ENCODE measurements around the gene PHF12. TPM values are rescaled to one million over a fixed set of nuclear protein-coding genes. Genes with fewer than 3 reads are reported as not detected.

The PHF12 gene
- total and polyA plus RNA-seq, 7 donors = 6.9 to 54.3 (median 39.1) TPM

DNA sequence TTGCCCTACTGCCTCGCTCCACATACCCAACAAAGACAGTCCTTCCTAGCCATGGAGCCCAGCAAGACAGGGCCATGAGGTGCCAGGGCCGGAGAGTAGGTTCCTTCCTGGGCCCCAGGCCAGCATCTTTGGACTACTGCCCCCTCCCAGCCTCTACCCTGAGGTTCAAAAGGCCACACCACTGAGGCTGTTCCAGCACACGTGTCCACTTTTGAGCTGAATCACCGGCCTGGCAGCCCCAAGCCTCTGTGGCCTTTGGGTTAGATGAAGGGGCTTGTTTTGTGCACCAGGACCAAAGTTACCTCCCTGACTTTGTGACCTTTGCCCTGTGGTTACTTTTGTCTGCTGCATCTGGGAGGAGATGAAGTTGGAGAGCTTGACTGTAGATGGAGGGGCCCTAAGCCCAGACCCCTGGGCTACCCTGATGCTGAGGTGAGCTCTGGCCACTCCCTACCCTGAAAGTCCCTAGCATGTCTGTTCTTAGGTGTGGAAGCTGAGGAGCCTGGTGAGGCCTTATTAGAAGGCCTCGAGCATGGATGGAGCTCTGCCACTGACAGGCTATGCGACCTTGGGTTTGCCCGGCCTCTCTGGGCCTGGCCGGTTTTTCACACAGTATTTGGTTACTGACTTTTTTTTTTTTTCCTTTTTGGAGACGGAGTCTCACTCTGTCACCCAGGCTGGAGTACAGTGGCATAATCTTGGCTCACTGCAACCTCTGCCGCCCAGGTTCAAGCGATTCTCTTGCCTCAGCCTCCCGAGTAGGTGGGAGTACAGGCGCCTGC is 42.5 kb upstream of the PHF12 start:
- Histone ChIP-seq H3K9me3 (no peaks in the 10 kb centered on the region), H3K36me3 (no peaks in the 10 kb centered on the region), H3K4me1 (no peaks in the 10 kb centered on the region), H3K27ac (no peak overlapping the region), H3K27me3 (no peaks in the 10 kb centered on the region), H3K4me3 (no peak overlapping the region)
- 88 to 89% methylated on average over 13 of the region's 13 CpGs for WGBS, 2 donors
- no peak for DNase-seq
- intact Hi-C loops (cut with DNase I) = no loop called here
- TF ChIP-seq EP300 (IDR thresholded peaks at IDR 0.05) (no peak), POLR2A (IDR thresholded peaks at IDR 0.05) (no peak), POLR2AphosphoS5 (IDR thresholded peaks at IDR 0.05) (no peak)
- TF ChIP-seq, protein P1, sequence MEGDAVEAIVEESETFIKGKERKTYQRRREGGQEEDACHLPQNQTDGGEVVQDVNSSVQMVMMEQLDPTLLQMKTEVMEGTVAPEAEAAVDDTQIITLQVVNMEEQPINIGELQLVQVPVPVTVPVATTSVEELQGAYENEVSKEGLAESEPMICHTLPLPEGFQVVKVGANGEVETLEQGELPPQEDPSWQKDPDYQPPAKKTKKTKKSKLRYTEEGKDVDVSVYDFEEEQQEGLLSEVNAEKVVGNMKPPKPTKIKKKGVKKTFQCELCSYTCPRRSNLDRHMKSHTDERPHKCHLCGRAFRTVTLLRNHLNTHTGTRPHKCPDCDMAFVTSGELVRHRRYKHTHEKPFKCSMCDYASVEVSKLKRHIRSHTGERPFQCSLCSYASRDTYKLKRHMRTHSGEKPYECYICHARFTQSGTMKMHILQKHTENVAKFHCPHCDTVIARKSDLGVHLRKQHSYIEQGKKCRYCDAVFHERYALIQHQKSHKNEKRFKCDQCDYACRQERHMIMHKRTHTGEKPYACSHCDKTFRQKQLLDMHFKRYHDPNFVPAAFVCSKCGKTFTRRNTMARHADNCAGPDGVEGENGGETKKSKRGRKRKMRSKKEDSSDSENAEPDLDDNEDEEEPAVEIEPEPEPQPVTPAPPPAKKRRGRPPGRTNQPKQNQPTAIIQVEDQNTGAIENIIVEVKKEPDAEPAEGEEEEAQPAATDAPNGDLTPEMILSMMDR (IDR thresholded peaks at IDR 0.05) = no peak

DNA sequence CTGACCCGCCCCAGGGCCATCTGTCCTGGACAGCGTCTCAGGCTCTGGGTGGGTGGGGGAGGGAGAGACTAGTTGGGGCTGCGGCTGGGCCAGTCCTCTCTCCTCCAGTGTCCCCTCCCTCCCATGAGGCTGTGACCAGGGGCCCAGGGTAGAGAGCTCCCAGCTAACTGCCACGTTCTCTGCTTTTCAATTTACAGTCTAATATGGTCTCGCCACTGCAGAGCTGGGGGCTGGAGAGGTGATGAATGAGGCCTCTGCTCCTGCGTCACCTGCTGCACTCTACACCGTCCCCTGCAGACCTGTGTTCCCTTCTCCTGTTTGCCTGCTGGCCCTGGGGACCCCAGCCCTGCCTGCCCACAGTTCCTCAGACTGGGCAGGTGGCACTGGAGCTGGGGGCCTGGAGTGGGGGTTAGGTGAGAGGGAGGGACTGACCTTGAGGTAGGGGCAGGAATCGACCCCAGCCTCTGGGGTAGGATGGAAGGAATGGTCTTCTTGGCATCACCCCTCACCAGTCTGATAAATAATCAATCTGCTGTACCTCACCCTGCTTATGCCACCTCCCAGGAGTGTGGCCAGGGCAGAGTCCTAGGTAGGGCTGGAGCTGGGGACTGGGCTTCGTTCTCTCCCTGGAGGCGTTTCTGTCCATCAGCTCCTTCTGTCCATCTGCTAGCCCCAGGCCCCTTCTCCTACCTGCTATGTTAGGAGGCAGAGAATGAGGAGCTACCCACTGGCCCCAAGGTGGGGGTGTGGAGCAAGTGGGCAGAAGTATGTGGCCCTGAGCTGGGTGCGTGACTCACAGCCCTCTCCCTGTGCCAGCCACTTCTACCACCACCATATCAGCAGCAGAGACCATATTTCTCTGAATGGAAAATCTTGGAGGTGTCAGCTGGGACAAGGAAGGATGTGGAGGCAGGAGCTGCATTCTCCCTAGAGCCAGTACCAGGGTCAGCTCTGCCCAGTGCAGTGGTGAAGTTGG is 41.6 kb upstream of the PHF12 start:
- Histone ChIP-seq H3K36me3 (no peaks in the 10 kb centered on the region), H3K27me3 (no peaks in the 10 kb centered on the region), H3K4me3 (no peak overlapping the region), H3K27ac (no peak overlapping the region), H3K9me3 (no peaks in the 10 kb centered on the region), H3K4me1 (no peaks in the 10 kb centered on the region)
- intact Hi-C loops (cut with DNase I) = no loop called here
- DNase-seq = no peak
- TF ChIP-seq, protein P1 (IDR thresholded peaks at IDR 0.05) = no peak
- TF ChIP-seq POLR2A (IDR thresholded peaks at IDR 0.05) (no peak), EP300 (IDR thresholded peaks at IDR 0.05) (no peak), POLR2AphosphoS5 (IDR thresholded peaks at IDR 0.05) (no peak)
- 65 to 79% methylated on average over 11 of the region's 11 CpGs for WGBS, 2 donors

GRCh38 chr17:28992185-28992584 is 40.9 kb upstream of the PHF12 start:
- 73 to 80% methylated on average over 7 of the region's 7 CpGs for WGBS, 2 donors
- intact Hi-C loops (cut with DNase I) = no loop called here
- TF ChIP-seq EP300 (IDR thresholded peaks at IDR 0.05) (no peak), POLR2AphosphoS5 (IDR thresholded peaks at IDR 0.05) (no peak), POLR2A (IDR thresholded peaks at IDR 0.05) (no peak)
- TF ChIP-seq, protein P1 (IDR thresholded peaks at IDR 0.05) = no peak

GRCh38 chr17:28991779-28992178 is 40.5 kb upstream of the PHF12 start:
- Histone ChIP-seq H3K4me1 (no peaks in the 10 kb centered on the region), H3K27ac (no peak overlapping the region), H3K4me3 (no peak overlapping the region), H3K27me3 (peaks cover 0 to under 1% (median 0%) of the 10 kb centered on the region in 3 donors), H3K9me3 (no peaks in the 10 kb centered on the region), H3K36me3 (no peaks in the 10 kb centered on the region)
- intact Hi-C loops (cut with DNase I) = no loop called here
- no peak for DNase-seq
- no peak for TF ChIP-seq POLR2A (IDR thresholded peaks at IDR 0.05)
- TF ChIP-seq EP300 (IDR thresholded peaks at IDR 0.05) = no peak
- TF ChIP-seq, protein P1 (IDR thresholded peaks at IDR 0.05) = no peak
- no peak for TF ChIP-seq POLR2AphosphoS5 (IDR thresholded peaks at IDR 0.05)
- 13 to 65% methylated on average over 8 of the region's 8 CpGs for WGBS, 2 donors

More at GRCh38 chr17:28992185-28992584, 40.9 kb upstream of the PHF12 start:
- Histone ChIP-seq H3K4me3 (no peak overlapping the region), H3K9me3 (no peaks in the 10 kb centered on the region), H3K4me1 (no peaks in the 10 kb centered on the region), H3K27ac (no peak overlapping the region), H3K27me3 (no peaks in the 10 kb centered on the region), H3K36me3 (no peaks in the 10 kb centered on the region)
- no peak for DNase-seq

Data from sigmoid colon (tissue), 7 donors.